Measurements from ENCODE around the gene DNASE1L3. TPM values are rescaled to one million over a fixed set of nuclear protein-coding genes. Genes with fewer than 3 reads are reported as not detected.
A peak's percentile ranks its signal among the peaks of the same experiment; 100 is the strongest.

Gene DNASE1L3
- total and polyA plus RNA-seq, 2 of the 13 experiments (the other 11 are each of a cell fraction or from before 2014, with no cell fraction given): 0.86 to 1.7 TPM

DNA sequence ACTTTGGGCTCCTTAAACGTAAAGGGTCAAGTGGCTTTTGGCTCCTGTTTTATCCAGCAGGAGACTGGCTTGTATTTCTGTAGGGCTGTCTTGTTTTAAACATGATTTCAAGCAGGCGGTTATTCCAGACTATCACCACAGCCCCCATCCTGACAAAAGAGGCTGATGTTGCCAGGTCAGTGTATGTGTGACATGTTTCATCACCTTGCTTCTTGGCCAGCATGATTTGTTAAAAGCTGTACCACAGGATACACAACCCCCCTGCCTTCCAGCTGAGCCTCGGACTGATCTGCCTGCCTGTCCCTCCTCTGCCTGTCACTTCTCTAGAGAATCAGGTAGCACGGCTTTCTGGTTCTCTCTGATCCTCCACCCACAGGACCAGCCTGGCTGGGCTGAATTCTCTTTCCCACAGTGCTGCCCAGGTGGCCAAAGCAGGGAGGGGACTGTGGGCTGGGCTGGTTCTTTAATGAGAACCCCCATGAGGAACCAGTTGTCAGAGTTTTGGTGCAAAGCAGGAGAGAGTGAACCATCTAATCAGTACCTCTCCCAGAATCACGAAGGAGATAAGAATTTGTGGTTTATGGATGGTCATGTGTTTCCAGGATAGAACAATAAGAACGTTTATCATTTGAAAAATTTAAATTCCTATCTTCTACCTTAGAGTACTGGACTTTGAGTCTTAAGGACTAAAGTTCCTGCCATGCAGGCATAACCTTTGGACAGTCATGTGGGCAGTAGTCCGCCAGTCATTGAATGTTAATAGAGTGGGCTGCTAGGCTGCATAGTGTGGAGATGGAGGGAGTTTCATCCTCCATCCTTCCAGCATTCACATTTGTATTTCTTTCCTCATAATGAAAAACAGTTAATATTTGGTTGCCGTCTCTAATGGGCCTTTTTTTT is 35.6 kb upstream of the DNASE1L3 start:
- DNase-seq (ENCODE audit: low spot score) (no peak), FAIRE-seq (no peak), ATAC-seq (peak; percentile 7; the same call in 1 of the 3 replicates)
- H3K27ac ChIP-seq (ENCODE audit: extremely low read length, insufficient read depth, low read length): peak overlapping the region; percentile 40
- H3K27me3 ChIP-seq (ENCODE audit: control insufficient read depth in 1 of 2, insufficient read depth in 2 of 2, low read length in 2 of 2): no peaks in the 10 kb centered on the region
- intact Hi-C loops (cut with micrococcal nuclease; ENCODE audit: unreplicated experiment): no loop called here
- ChIA-PET POLR2A (no interaction called here), CTCF (ENCODE audit: low intra/inter-chr PET ratio, low total read pairs) (no interaction called here)
- WGBS (ENCODE audit: low lambda C conversion rate): 61% methylated on average over 8 of the region's 8 CpGs
- H3K4me1 ChIP-seq (ENCODE audit: insufficient read depth, low read length): peaks cover 57% of the 10 kb centered on the region
- no TSS peak for BruUV-seq (replicated peaks)
- H4K20me1 ChIP-seq (ENCODE audit: insufficient read depth, low read length): no peaks in the 10 kb centered on the region
- H3K4me3 ChIP-seq (replicated peaks in 1 of 3; ENCODE audit: insufficient read depth in 1 of 3, low read depth in 2 of 3, low read length in 3 of 3): no peak overlapping the region
- no peaks in the 10 kb centered on the region for H3K9me3 ChIP-seq (ENCODE audit: low read length)
- H3K36me3 ChIP-seq (replicated peaks in 1 of 2; ENCODE audit: control insufficient read depth in 1 of 2, insufficient read depth in 2 of 2, low read length in 2 of 2): 0 out of 5 replicates have a peak, but pooled peaks cover 0 to under 1% of the 10 kb centered on the region in 2 experiments
- H3K4me2 ChIP-seq (ENCODE audit: low read depth, low read length): peak overlapping the region; percentile 4; the same call in 1 of the 2 replicates
- no peak overlapping the region for H3K9ac ChIP-seq (ENCODE audit: insufficient read depth, low read depth, low read length)
- no peaks in the 10 kb centered on the region for H3K79me2 ChIP-seq (ENCODE audit: insufficient read depth, low read length)
- no peak overlapping the region for H2AFZ ChIP-seq (ENCODE audit: low read length)
- in situ Hi-C loops (cut with HindIII; ENCODE audit: extremely low pct_ligation_motif_present, low pct_unique_long_range_greater_than_20kb): no loop called here
- TF ChIP-seq ASH2L (IDR thresholded peaks at IDR 0.05; ENCODE audit: insufficient read length, low read depth, low read length) (peak; percentile 40), ARHGAP35 (CRISPR knock-in tag; IDR thresholded peaks at IDR 0.05; ENCODE audit: borderline replicate concordance) (no peak), ZNF44 (CRISPR knock-in tag; IDR thresholded peaks at IDR 0.05) (no peak), AKNA (CRISPR knock-in tag; IDR thresholded peaks at IDR 0.05; ENCODE audit: borderline replicate concordance) (no peak), HBP1 (CRISPR knock-in tag; IDR thresholded peaks at IDR 0.05; ENCODE audit: low read depth) (no peak), ZNF230 (CRISPR knock-in tag; IDR thresholded peaks at IDR 0.05) (no peak), TARDBP (CRISPR knock-in tag; IDR thresholded peaks at IDR 0.05) (no peak), CCDC6 (CRISPR knock-in tag; IDR thresholded peaks at IDR 0.05) (no peak)
- TF ChIP-seq, protein P1, sequence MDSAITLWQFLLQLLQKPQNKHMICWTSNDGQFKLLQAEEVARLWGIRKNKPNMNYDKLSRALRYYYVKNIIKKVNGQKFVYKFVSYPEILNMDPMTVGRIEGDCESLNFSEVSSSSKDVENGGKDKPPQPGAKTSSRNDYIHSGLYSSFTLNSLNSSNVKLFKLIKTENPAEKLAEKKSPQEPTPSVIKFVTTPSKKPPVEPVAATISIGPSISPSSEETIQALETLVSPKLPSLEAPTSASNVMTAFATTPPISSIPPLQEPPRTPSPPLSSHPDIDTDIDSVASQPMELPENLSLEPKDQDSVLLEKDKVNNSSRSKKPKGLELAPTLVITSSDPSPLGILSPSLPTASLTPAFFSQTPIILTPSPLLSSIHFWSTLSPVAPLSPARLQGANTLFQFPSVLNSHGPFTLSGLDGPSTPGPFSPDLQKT (CRISPR knock-in tag; IDR thresholded peaks at IDR 0.05; ENCODE audit: borderline replicate concordance): no peak
- TF ChIP-seq, protein P2, sequence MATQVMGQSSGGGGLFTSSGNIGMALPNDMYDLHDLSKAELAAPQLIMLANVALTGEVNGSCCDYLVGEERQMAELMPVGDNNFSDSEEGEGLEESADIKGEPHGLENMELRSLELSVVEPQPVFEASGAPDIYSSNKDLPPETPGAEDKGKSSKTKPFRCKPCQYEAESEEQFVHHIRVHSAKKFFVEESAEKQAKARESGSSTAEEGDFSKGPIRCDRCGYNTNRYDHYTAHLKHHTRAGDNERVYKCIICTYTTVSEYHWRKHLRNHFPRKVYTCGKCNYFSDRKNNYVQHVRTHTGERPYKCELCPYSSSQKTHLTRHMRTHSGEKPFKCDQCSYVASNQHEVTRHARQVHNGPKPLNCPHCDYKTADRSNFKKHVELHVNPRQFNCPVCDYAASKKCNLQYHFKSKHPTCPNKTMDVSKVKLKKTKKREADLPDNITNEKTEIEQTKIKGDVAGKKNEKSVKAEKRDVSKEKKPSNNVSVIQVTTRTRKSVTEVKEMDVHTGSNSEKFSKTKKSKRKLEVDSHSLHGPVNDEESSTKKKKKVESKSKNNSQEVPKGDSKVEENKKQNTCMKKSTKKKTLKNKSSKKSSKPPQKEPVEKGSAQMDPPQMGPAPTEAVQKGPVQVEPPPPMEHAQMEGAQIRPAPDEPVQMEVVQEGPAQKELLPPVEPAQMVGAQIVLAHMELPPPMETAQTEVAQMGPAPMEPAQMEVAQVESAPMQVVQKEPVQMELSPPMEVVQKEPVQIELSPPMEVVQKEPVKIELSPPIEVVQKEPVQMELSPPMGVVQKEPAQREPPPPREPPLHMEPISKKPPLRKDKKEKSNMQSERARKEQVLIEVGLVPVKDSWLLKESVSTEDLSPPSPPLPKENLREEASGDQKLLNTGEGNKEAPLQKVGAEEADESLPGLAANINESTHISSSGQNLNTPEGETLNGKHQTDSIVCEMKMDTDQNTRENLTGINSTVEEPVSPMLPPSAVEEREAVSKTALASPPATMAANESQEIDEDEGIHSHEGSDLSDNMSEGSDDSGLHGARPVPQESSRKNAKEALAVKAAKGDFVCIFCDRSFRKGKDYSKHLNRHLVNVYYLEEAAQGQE (IDR thresholded peaks at IDR 0.05; ENCODE audit: borderline replicate concordance in 1 of 2, low read depth in 1 of 2, low read length in 2 of 2): no peak
